CD4-positive, alpha-beta memory T cell (primary cell): Measurements from ENCODE around the gene CLOCK. TPM values are rescaled to one million over a fixed set of nuclear protein-coding genes. Genes with fewer than 3 reads are reported as not detected.

Experiments used
- CTCF ChIA-PET: fragments of 350-600 bp; sonication (Branson Sonifier 250); formaldehyde crosslinking; loops from one replicate; lab custom pipeline; 2021; ENCODE audit warnings: inconsistent platforms; ENCODE audit not compliant: partially characterized antibody; lab: Charles Lee
- POLR2A ChIA-PET: fragments of 350-600 bp; sonication (Branson Sonifier 250); formaldehyde crosslinking; loops from one replicate; lab custom pipeline; 2021; ENCODE audit not compliant: partially characterized antibody; lab: Charles Lee
- DNase-seq, 5 donors: peaks; one replicate each; pipeline versions ENCODE4 v3.0.0 to v3.0.0-alpha.2; 2020 to 2022; ENCODE audit warnings: mixed read lengths in 1 of 5
- H3K27ac ChIP-seq: one replicate; pipeline ENCODE4 v1.7.0; 2013; ENCODE audit warnings: low read depth, low read length
- H3K27me3 ChIP-seq: 2 replicates; pipeline ENCODE4 v1.7.0; 2013; ENCODE audit warnings: mild to moderate bottlenecking, low read length, moderate library complexity; ENCODE audit not compliant: insufficient read depth
- H3K36me3 ChIP-seq: 2 replicates; pipeline ENCODE4 v1.7.0; 2013; ENCODE audit warnings: mild to moderate bottlenecking, low read length, moderate library complexity; ENCODE audit not compliant: insufficient read depth
- H3K4me1 ChIP-seq: 2 replicates; pipeline ENCODE4 v1.7.0; 2013; ENCODE audit warnings: mild to moderate bottlenecking, low read length, moderate library complexity; ENCODE audit not compliant: insufficient read depth
- H3K4me3 ChIP-seq, 2 donors: one replicate each; pipeline ENCODE4 v1.7.0; 2013; ENCODE audit warnings: low read length in 2 of 2, mild to moderate bottlenecking in 1 of 2
- H3K9me3 ChIP-seq, 2 donors: one replicate each; pipeline ENCODE4 v1.7.0; 2013; ENCODE audit warnings: low read length in 2 of 2, control low read depth in 1 of 2; ENCODE audit not compliant: control insufficient read depth in 1 of 2
- H3K27ac Mint-ChIP-seq, 7 donors: one replicate each; pipeline ENCODE4 v1.8.0; 2020 to 2021; ENCODE audit warnings: mixed read lengths in 7 of 7, mild to moderate bottlenecking in 6 of 7, inconsistent platforms in 3 of 7, moderate library complexity in 3 of 7
- H3K27me3 Mint-ChIP-seq, 2 donors: one replicate each; pipeline ENCODE4 v1.8.0; 2020 to 2021; ENCODE audit warnings: mixed read lengths in 2 of 2
- H3K36me3 Mint-ChIP-seq, 2 donors: one replicate each; pipeline ENCODE4 v1.8.0; 2020 to 2021; ENCODE audit warnings: mixed read lengths in 2 of 2, inconsistent platforms in 1 of 2, mild to moderate bottlenecking in 1 of 2
- H3K4me1 Mint-ChIP-seq, 4 donors: one replicate each; pipeline ENCODE4 v1.8.0; 2020 to 2021; ENCODE audit warnings: mixed read lengths in 4 of 4, mild to moderate bottlenecking in 1 of 4
- H3K4me3 Mint-ChIP-seq, 8 donors: one replicate each; pipeline ENCODE4 v1.8.0; 2020 to 2021; ENCODE audit warnings: mixed read lengths in 8 of 8, mild to moderate bottlenecking in 7 of 8, moderate library complexity in 6 of 8, inconsistent platforms in 3 of 8
- H3K9me3 Mint-ChIP-seq, 8 donors: one replicate each; pipeline ENCODE4 v1.8.0; 2020 to 2021; ENCODE audit warnings: mixed read lengths in 8 of 8, mild to moderate bottlenecking in 5 of 8, inconsistent platforms in 3 of 8, moderate library complexity in 1 of 8
- intact Hi-C: fragments of 100-400 bp; cut with micrococcal nuclease; formaldehyde crosslinking; loops from one replicate; pipeline ENCODE4 v1.15.1; 2023
- polyA plus RNA-seq, 2 donors: library from polyadenylated mRNA; unstranded; fragments of 300-500 nt; fragmentation: Illumina TruSeq; gene quantifications; one replicate each; pipeline ENCODE4 v1.2.3, GENCODE V29; 2021
- total RNA-seq, 2 experiments: library from RNA; stranded (reverse); gene quantifications; one replicate each; pipeline ENCODE4 v1.2.3, GENCODE V29; 2021

The CLOCK gene
- total and polyA plus RNA-seq, 4 experiments from 2014 or later, result 2.1 to 15.4 (median 9.8) TPM

DNA sequence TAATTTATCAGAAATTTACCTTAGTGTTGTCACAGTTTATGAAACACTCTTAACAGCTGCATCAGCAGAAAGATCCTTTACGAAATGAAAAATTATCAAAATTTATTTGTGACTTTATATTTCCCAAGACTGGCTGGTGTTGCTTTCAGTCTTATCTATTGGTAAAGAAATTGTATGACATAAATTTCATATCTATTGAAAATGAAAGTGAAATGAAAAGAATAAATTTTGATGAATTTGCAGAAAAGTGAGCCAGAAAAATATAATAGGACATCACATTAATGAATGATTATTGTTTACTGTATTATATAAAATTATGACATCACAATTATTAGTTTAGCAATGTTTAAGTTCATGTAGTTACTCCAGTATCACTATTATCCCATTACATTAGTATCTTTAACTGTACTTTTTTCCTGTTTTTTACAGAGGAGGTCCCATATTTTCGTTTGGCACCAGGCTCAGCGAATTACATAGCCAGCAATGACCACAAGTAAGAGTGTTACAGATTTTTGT lies 164.2 kb downstream of the CLOCK start:
- Mint-ChIP-seq H3K9me3 (no peaks in the 10 kb centered on the region), H3K27ac (no peak overlapping the region), H3K36me3 (no peaks in the 10 kb centered on the region), H3K4me3 (no peak overlapping the region), H3K27me3 (no peaks in the 10 kb centered on the region), H3K4me1 (no peaks in the 10 kb centered on the region)
- Histone ChIP-seq H3K4me1 (no peaks in the 10 kb centered on the region), H3K36me3 (no peaks in the 10 kb centered on the region), H3K4me3 (no peak overlapping the region), H3K9me3 (no peaks in the 10 kb centered on the region), H3K27ac (no peak overlapping the region), H3K27me3 (no peaks in the 10 kb centered on the region)
- POLR2A ChIA-PET, result no interaction called here
- CTCF ChIA-PET, result no interaction called here
- intact Hi-C loops, result no loop called here
- no peak for DNase-seq

DNA sequence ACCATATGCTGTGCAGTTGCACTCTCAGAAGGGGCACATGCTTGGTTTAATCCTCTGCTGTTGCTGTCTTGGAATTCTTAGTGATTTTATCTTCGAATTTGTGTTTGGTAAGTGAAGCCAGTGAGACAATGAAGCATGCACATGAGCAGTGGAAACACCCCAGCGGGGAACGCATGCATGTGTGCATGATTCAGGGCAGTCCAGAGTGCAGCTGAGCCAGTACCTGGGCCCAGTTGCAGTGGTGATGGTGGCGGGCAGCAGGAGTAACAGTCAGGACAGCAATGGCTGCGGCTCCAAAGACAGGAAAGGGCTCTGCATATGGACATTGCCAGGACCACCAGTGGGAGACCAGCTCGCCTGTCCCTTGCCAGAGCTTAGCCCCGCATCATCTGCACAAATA lies 165.2 kb downstream of the CLOCK start:
- no peak for DNase-seq
- H3K36me3 ChIP-seq, result no peaks in the 10 kb centered on the region
- POLR2A ChIA-PET, result no interaction called here
- H3K27me3 Mint-ChIP-seq, result no peaks in the 10 kb centered on the region
- H3K27ac ChIP-seq, result no peak overlapping the region
- no peaks in the 10 kb centered on the region for H3K27me3 ChIP-seq
- CTCF ChIA-PET, result no interaction called here
- H3K36me3 Mint-ChIP-seq, result no peaks in the 10 kb centered on the region
- H3K4me3 Mint-ChIP-seq, result no peak overlapping the region
- H3K4me3 ChIP-seq, result no peak overlapping the region
- H3K9me3 ChIP-seq, result no peaks in the 10 kb centered on the region
- no peaks in the 10 kb centered on the region for H3K4me1 Mint-ChIP-seq
- no peak overlapping the region for H3K27ac Mint-ChIP-seq
- intact Hi-C loops, result no loop called here
- H3K4me1 ChIP-seq, result no peaks in the 10 kb centered on the region
- H3K9me3 Mint-ChIP-seq, result no peaks in the 10 kb centered on the region

DNA sequence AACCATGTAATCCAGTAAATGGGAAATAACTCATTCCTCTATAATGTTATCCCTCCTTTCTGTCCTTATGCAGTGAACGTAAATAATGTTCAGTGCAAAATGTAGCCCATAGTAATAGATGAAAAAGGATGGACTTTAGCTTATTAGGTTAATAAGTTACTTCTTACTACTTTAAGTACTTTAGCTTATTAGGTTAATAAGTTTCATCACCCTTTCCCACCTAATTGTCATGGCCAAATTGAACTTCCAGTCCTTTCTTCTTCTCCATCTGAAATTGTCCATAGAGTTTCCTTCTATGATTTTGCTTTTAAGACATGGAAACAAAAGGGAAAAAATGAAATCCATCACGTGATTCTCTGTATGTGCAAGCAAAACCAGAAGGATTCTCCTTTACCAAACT lies 166.1 kb downstream of the CLOCK start:
- H3K4me1 Mint-ChIP-seq, result no peaks in the 10 kb centered on the region
- Histone ChIP-seq H3K36me3 (no peaks in the 10 kb centered on the region), H3K27me3 (no peaks in the 10 kb centered on the region), H3K9me3 (no peaks in the 10 kb centered on the region), H3K4me3 (no peak overlapping the region), H3K4me1 (no peaks in the 10 kb centered on the region), H3K27ac (no peak overlapping the region)
- H3K27me3 Mint-ChIP-seq, result no peaks in the 10 kb centered on the region
- CTCF ChIA-PET, result no interaction called here
- intact Hi-C loops, result no loop called here
- H3K27ac Mint-ChIP-seq, result no peak overlapping the region
- no peaks in the 10 kb centered on the region for H3K36me3 Mint-ChIP-seq
- DNase-seq, result no peak
- H3K9me3 Mint-ChIP-seq, result no peaks in the 10 kb centered on the region
- POLR2A ChIA-PET, result no interaction called here
- H3K4me3 Mint-ChIP-seq, result no peak overlapping the region

GRCh38 chr4:55378617-55379467 lies 167.9 kb downstream of the CLOCK start:
- intact Hi-C loops, result no loop called here
- H3K27me3 Mint-ChIP-seq, result no peaks in the 10 kb centered on the region

More at GRCh38 chr4:55378617-55379467, 167.9 kb downstream of the CLOCK start:
- no peak overlapping the region for H3K4me3 ChIP-seq
- H3K36me3 ChIP-seq, result no peaks in the 10 kb centered on the region
- H3K4me1 ChIP-seq, result no peaks in the 10 kb centered on the region
- H3K9me3 ChIP-seq, result no peaks in the 10 kb centered on the region
- Mint-ChIP-seq H3K4me3 (no peak overlapping the region), H3K27ac (no peak overlapping the region), H3K9me3 (no peaks in the 10 kb centered on the region), H3K4me1 (no peaks in the 10 kb centered on the region), H3K36me3 (no peaks in the 10 kb centered on the region)
- ChIA-PET POLR2A (no interaction called here), CTCF (interaction anchor here (0.8 kb wide), 1 partner anchor 33 kb away, joined by 3 read pairs; no protein-coding TSS in a partner anchor)
- H3K27me3 ChIP-seq, result no peaks in the 10 kb centered on the region
- no peak for DNase-seq
- no peak overlapping the region for H3K27ac ChIP-seq

Other genes starting within 250 kb of the CLOCK start
- gene SRD5A3, start 200.7 kb downstream of the CLOCK start, total RNA-seq, result 1 to 10 TPM; 2.9 to 3.5 TPM
- gene SRD5A3, start 200.7 kb downstream of the CLOCK start, polyA plus RNA-seq, result 10 to 100 TPM in 1 of 2 donors, 1 to 10 TPM in 1; 9.9 to 26.2 TPM
- gene TMEM165, start 151.0 kb downstream of the CLOCK start, total RNA-seq, result 10 to 100 TPM; 61.8 to 74.8 TPM
- gene TMEM165, start 151.0 kb downstream of the CLOCK start, polyA plus RNA-seq, result 10 to 100 TPM; 23.4 to 28.9 TPM
- gene PDCL2, start 45.3 kb upstream of the CLOCK start, total RNA-seq, result not detected
- not detected for gene PDCL2, start 45.3 kb upstream of the CLOCK start, polyA plus RNA-seq
- gene NMU, start 89.4 kb upstream of the CLOCK start, total RNA-seq, result not detected
- gene NMU, start 89.4 kb upstream of the CLOCK start, polyA plus RNA-seq, result 1 to 10 TPM in 1 of 2 donors, under 1 TPM in 1; 0.49 to 6.7 TPM